ENCODE results near the gene TRERF1.
A peak's percentile ranks its signal among the peaks of the same experiment; 100 is the strongest.

The TRERF1 gene

DNA sequence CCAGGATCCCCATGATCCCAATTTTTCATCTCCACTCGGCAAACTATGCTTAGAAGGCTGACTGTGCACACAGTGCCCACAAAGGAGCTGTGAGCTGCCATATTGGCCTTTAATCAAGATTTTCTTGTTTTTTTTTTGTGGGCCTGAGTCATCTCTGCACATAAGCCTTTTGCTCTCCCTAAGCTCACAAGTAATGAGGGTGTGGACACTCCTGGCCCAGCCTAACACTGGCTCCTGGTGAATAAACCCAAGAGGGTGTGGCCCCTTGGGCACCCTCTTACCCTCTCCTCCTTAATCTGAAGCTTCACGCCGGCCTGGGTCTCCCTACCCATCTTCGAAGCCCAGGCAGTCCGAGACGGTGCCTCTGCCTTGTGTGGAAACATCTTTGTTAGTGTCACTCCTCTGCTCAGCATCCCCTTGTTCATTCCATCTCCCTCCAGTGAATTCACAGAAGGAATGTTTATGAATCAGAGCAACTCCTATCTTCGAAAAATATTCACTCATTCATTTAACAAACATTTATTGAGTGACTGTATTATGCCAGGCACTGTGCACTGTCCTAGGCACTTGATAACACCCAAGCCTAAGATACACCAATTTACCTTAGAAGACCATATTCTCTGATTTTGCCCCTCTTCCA is 211.9 kb downstream of the TRERF1 start:
- DNase-seq: no peak

DNA sequence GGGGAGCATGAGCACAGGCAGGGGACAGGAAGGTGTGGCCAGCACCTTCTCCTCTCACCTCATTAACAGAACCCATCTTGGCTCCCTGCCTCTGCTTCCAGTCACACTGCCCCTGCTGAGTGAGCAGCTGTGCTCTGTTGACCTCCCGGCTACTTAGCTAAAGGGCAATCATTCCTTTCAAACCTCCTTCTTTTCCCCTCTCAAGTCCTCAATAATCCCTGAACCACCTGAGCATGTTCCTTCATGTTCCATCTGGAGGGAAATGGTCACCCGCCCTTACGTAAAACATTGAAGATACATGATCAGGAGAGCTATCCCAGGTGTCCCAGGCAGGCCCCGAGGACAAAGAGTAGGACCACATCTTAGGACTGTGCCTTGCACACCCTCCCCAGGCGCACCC is 212.4 kb downstream of the TRERF1 start:
- DNase-seq: no peak

DNA sequence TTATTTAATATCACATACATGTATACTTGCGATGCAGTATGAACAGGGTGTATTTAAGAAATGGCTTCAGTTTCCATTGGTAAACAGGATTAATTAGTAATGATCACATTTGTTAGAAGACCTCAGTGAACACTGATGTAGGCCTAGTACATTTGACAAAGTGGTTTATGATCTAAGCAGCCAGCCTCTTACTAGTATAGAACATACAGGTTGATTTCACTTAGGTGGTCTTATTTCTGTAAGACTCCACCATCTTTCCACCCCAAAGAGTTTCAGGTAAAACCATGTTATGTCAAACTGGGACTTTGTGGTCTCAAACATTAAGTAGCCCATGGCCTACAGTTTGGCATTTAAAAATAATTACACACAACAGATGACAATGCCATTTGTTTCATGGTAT is 213.9 kb downstream of the TRERF1 start:
- DNase-seq: no peak

DNA sequence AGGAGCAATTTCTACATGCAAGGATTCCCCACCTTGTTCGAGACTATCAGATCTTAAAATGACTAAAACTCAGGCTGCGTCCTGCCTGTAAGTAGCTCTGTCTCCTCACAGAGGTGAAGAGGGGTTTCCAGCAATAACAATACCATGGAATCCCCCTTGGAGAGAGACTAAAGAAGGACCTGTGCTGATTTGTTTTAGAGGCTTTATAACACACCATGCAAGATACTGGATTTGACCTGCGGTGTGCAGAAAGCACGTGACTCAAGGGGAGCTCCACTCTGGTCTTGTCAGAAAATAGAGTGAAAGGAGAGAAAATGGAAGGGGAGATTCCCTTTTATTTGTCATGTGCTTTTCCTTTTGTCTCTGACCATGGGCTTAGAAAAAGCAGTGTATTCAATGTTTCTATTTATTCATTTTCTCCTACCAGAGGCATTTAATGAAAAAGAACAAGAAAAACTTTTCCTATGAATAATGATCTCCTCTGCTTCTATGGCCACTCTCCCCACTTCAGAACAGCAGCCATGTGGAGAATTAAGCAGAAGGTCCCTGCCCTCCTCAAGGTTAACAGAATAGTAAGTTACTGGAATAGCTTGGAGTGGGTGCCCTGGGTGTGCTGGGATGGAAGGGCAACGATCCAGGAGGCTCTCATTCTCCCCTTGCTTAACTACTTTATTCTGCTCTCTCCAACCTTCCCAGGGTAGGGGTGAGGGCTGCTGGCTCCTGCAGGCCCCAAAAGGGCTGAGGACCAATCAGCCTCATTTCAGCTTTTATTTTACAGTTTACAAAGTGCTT is 214.8 kb downstream of the TRERF1 start:
- DNase-seq: no peak

DNA sequence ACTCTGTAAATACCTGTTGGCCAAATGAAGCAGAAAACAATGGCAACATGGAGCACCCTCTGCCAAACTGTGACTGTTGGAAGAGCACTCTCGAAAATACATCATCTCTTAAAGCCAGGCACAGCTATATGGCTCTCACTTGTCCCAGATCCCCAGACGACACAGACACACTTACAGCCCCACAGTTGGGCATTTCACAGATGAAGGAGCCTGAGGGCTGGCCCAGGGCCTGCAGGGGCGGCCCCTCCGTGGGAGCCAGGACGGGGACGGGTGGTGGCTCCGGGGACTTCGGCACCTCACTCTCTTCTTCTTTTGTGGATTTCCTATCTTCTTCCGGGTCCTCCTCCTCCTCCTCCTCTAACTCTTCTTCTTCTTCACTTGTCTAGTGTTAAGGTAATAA is 215.7 kb downstream of the TRERF1 start:
- DNase-seq: no peak

DNA sequence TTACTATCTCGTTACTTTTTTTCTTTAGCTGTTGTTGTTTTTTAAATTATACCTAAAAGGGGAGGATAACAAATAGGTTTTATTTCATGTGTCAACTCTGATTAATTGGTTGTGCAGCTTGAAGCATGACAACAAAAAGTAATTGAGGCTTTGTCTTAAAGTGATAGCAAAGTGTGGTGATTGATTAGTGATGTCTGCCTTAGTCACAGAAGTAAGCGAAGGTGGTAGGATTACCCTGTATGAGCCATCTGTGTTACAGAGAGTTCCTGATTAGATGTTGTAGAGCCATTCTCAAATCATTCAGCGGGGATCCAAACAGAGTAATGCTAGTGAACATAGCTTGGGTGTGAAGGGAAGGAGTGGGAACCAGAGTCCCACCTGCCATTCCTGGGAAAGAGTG is 219.7 kb downstream of the TRERF1 start:
- DNase-seq: no peak

DNA sequence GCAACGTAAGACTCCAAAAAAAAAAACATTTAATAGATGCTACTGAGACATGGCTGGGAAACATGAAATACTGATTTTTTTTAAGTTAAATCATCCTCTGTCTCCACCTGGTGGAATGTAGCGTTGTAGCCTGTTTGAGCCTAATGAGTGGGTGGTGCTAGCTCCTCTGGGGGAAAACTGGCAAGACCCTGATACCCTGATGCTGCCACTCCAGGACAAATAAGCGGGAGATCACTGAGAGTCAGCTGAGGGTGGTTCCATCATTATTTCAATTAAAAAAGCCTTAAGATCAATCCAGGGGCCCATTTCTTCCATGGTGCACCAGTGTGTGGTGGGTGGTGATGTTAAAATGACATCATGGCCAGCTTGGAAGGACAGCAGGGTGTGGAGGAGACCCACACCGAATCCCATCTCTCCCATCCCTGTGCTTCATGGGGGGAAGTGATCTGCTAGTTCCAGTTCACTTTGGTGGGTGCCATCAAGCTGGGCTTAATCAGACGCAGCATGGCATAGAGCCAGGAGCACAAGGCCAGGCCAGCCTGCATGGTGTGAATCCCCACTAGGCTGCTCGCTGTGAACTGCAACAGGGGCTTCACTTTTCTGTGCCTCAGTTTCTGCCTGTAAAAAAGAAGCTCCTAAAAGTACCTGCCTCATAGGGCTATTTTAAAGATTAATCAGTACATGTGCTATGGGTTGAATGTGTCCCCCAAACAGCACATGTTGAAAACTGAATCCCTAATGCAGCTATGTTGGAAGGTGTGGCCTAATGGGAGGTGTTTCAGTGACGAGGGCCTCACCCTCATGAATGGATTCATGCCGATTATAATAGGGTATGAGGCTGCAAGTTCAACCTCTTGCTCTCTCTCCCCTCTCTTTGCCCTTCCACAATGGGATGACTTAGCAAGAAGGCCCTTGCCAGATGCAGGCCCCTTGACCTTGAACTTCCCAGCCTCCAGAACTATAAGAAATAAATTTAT is 221.1 kb downstream of the TRERF1 start:
- DNase-seq: no peak

DNA sequence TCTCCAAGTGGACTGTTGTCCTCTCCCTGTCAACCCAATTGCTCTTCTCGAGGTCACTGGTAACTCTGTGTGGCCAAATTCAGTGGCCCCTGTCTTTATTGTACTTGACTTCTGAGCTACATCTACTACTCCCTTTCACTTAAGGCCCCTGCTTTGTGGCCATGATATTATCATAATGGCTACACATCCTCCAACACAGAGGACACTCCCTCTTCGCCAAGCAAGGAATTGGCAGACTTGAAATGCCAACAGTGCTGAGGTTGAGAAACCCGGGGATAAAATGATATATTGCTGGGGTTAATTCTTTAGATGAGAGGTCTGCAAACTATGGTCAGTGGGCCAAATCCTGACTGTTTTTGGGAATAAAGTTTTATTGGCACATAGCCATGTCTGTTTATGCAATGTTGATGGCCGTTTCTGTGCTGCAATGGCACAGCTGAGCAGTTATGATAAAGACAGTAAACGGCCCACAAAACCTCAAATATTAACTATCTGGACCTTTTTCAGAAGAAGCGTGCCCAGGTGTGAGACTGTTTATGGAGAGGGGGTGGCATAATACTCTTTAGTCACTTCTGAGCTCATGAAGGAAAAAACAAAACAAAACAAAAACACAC is 222.1 kb downstream of the TRERF1 start:
- no peak for DNase-seq

DNA sequence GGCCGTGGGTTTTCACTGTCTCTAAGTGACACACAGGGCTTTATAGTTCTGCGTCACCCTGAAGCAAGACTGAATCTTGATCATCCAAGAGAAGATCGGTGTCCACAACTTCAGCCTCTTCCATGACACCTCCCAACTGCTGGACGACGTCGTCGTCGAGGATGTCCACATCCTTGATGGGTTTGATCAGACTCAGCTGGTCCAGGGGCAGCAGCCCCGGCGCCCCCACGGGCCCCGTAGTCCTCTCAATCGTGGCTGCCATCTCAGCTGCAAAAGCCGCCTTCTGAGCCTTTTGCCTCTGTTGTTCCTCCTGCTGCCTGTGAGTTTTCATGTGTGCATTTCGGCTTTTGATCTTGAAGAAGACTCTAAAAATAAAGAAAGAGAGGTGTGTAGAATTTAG is 223.4 kb downstream of the TRERF1 start:
- DNase-seq: no peak

DNA sequence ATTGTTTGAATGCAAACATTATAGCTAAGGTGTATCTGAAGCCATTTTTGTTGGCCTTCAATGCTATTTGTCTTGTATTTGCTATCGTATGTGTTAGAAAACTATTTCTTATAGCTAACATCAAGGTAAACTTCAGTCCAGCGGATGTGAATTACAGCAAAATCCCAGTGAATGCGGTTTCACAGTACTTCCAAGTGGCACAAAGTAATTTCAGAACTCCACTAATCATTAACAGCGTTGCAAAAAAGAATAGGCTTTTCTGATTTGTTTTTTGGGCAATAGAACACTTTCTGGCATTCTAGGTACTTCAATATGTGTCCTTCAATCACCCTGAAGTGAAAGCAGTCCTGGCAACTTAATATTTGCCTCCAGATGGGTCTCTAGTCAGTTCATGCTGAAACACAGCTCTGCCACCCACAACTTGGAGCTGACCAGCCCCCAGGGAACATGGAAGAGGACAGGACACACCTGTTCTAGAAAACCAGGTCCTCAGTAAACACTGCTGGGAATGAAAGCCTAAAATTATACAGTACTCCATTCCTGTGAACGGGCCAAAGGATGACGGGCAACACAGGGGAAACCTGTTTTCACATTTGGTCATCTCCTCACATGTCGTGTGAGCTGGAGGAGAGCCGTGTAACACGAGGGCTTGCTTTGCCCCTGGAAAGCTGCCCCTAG is 224.4 kb downstream of the TRERF1 start:
- no peak for DNase-seq

DNA sequence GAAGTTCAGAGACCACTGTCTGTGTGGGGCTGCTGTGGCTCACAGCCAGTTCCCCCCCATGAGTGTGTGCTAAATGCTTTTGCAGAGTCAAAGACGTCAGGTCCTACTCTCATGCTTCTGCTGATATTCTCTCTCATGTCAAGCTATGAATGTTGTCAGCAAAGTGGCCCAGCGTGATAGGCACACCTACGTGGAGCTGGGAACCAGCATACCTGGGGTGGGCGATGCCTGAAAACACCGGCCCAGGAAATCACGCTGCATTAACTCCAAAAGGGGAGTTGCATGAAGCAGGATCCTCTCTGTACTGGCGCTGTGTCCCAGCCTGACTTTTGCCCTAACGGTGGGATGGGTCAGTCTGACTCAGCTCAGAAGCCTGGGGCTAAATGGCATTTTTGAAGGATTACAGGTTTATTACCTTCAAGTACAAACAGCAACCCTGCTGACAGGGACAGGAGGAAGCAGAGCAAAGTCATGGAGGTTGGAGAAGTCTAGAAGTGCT is 225.0 kb downstream of the TRERF1 start:
- no peak for DNase-seq

DNA sequence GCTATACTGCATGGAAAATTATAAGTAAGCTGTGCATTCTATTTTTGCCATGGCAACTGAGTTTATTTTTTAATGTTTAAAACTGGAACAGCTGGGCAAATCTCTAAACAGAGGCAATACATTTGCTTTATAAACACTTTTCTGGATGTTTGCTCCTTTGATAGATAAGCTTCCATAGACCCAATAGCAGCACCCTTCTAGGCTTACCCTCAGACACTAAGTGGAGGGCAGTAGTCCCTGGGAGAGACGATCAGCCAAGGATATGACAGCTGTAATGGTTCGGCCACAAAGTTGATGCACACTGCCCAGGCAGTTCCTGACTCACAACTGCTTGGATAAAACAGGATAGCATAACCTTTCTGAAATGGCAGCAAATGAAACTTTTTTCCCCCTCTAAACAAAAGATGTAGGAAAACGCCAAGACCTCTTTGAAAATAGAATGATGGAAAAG is 225.5 kb downstream of the TRERF1 start:
- no peak for DNase-seq

DNA sequence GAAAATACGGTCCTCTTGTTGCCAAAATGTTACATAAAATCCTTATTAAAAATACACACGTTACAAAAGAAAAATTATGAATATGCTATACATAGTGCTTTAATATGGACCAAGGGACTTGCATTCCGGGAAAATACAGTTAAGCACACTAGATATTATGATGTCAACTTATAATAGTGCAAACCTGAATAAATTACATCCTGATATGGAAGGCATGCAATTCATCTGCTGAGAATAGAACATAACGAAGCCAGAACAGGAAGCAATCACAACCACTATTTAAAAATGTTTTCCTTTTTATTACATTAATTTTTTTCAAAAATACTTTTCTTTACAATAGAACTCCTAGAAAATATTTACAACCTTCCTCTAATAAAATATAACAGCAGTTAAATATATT is 226.3 kb downstream of the TRERF1 start:
- no peak for DNase-seq

DNA sequence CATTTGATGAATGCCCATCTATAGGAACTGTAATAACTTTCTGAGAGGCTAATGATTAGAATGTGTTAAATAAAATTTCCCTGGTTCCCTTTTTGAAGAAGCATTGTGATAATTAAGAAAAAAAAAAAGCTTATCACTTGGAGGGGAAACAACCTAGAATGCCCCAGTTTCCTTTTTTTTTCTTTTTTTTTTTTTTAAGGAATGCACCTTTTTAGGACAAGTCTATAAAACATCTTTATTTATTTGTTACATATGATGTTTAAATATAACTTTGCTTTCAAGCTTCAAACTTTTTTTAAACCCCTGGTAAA is 226.7 kb downstream of the TRERF1 start:
- DNase-seq: no peak

DNA sequence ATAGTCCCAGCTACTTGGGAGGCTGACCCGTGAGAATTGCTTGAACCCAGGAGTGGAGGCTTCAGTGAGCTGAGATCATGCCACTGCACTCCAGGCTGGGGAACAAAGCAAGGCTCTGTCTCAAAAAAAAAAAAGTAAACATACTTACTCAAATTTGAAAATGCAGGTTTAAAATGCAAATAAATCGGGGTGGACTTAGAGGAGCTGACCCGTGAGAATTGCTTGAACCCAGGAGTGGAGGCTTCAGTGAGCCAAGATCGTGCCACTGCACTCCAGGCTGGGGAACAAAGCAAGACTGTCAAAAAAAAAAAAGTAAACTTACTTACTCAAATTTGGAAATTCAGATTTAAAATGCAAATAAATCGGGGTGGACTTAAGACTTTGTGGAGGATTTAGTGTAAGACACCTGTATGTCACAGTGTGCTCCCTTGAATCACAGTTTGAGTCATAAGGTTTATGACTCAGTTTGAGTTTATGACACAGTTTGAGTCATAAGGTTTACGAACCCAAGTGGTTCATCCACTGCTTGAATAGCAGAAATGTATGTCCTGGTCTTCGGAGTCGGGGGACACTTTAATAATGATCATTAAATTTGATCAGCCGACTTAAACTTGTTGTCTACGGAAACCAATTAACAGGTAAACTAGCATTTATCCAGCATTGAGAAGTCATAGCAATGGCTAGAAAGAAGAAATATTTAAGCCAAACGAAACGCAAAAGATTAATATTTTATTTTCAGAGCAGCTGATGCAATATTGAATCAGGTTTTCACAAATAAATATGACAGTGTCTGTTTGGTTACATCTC is 227.3 kb downstream of the TRERF1 start:
- no peak for DNase-seq

DNA sequence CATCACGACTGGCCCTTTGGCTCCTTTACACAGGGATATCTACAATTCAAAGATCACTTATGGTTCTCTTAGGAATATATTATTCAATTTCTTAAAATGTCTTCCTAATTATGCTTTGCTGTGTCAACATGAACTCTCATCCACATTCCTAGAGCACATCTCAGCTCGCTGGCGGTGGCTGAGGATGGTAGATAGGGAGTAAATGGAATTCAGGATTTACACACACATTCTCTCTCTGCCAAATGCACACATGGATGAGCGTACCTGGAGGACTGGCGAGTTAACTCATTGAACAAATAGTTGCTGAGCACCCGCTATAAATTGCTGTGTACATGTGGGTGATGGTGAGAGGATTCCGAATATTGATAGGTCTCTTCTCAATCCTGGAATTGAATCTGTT is 229.3 kb downstream of the TRERF1 start:
- no peak for DNase-seq

DNA sequence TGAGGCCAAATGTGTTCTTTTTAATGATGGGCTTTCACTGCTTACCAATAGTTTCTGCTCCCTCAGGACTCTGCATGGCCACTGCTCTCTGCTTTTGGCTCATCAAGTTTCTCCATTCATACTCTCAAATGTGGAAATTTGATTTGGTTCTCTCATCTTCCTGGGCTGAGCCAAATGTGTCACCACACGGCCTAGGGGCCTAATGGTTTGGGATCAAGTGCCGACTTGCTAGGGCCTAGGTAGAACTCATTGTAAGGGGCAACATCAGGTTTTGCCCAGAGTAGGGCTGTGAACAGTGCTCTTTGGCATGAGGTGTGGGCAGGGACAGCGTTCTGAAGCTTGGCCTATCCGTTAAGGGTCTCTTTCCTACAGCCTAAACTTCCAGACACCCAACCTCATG is 230.2 kb downstream of the TRERF1 start:
- no peak for DNase-seq

DNA sequence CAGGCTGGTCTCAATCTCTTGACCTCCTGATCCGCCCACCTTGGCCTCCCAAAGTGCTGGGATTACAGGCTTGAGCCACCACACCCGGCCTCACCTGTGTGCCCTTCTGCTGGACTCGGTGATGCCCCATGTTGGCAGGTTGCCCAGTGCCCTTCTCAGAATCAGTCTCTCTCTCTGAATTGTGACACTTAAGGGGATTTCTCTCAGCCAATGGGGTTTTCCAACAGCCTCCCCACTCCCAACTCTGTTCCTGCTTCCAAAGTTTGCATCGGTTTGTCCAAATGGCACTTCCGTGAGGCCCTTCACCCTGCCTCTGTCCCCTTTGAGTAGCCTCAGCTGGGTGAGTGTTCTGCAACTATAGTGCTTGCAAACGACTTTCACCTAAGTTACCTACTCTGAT is 230.9 kb downstream of the TRERF1 start:
- no peak for DNase-seq

DNA sequence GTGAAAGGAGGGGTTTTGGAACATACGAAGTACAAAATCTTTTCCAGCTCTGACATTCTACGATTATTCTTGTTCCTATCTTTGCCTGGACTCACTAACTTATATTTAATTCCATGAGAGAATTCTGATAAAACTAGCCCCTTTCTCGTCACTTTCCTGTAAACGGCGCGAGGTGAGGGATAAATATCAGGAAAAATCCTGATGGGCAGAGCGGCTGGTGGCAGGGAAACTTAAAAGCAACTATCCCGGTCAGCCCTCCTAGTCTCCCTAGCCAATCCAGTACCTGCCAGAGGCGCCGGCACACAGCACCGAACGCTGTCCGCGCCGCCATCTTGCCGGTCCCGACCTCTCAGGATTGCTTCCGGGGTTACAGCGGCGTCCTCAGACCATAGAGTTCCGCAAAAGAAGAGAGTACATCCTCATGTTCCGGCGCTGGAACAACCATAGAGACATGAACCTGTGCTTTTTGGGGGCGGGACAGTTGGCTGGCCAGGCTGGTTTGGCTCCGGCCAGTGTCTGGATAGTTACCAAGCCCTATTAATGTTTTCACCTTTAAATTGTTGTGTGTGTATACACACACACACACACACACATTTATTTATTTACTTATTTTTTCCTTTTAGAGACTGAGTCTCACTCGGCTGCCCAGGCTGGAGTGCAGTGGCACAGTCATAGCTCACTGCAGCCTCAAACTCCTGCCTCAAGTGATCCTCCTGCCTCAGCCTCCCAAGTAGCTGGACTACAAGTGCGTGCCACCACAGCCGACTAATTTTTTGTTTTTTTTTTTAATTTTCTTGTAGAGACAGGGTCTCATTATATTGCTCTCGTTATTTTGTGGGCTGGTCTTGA is 234.0 kb downstream of the TRERF1 start, which contains the start of gene MRPS10:
Gene MRPS10 (minus strand): TSS at position 343 of the 849 bp plus-strand sequence. CDS start 12 bp downstream, at position 331.
- peak; percentile 81 to 85 for DNase-seq

DNA sequence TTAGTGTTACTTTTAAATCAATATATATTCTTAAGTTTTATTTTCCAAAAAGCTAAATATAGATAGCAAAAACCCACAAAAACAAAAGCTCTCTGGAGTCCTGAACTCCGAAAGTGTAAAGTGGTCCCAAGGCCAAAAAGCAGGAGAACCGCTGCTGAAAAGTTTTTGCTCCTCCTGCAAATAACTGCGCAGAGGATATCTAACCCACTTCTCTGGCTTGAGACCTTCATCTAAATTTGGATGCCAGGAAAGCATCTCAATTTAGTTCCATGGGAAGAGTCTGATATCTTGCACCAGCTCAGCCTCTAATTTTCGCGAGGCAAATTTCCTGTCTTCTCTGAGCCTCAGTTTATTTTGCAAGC is 234.6 kb downstream of the TRERF1 start:
- DNase-seq: no peak
